ENCODE measurements around the gene MAGI2.

GRCh38 chr7:78407031-78407430 is 1046.4 kb downstream of the MAGI2 start:
- no peak for TF ChIP-seq POLR2A (IDR thresholded peaks at IDR 0.05; ENCODE audit: low read length)
- TF ChIP-seq GATA1 (IDR thresholded peaks at IDR 0.05; ENCODE audit: low read depth, low read length): no peak
